ENCODE measurements around the gene GALNTL6. TPM values are rescaled to one million over a fixed set of nuclear protein-coding genes. Genes with fewer than 3 reads are reported as not detected.

GALNTL6 gene
- polyA plus RNA-seq, 1 donor (not counting 4 experiments of a cell fraction or from before 2014, with no cell fraction given), result not detected

DNA sequence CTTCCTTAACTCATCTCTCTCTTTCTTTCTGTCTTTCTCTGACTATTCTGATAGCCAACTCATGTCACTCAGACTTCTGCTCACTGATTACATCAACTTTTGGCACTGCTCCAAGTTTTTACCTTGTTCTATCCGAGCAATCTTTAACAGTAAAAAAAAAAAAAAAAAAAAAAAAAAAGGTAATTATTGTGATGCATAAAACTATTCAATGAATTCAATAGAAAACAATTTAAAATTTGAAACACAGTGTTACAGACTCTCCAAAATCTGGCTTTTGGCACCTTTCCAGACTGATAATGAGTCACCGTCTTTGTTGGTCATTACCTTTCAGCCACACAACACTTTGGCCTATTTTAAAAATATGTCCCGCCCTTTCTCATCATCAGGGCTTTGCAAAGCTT, 229.5 kb downstream of the GALNTL6 start:
- no peak overlapping the region for H2AFZ ChIP-seq (ENCODE audit: control insufficient read depth, low read length)
- H3K27me3 ChIP-seq (ENCODE audit: control insufficient read depth, extremely low read depth, insufficient read depth, low read length), result no peaks in the 10 kb centered on the region
- TF ChIP-seq, protein P1, sequence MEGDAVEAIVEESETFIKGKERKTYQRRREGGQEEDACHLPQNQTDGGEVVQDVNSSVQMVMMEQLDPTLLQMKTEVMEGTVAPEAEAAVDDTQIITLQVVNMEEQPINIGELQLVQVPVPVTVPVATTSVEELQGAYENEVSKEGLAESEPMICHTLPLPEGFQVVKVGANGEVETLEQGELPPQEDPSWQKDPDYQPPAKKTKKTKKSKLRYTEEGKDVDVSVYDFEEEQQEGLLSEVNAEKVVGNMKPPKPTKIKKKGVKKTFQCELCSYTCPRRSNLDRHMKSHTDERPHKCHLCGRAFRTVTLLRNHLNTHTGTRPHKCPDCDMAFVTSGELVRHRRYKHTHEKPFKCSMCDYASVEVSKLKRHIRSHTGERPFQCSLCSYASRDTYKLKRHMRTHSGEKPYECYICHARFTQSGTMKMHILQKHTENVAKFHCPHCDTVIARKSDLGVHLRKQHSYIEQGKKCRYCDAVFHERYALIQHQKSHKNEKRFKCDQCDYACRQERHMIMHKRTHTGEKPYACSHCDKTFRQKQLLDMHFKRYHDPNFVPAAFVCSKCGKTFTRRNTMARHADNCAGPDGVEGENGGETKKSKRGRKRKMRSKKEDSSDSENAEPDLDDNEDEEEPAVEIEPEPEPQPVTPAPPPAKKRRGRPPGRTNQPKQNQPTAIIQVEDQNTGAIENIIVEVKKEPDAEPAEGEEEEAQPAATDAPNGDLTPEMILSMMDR (optimal IDR thresholded peaks at IDR 0.05 in 1 of 3, IDR thresholded peaks at IDR 0.05 in 1 of 3, conservative IDR thresholded peaks at IDR 0.05 in 1 of 3; ENCODE audit: extremely low read depth in 1 of 3, insufficient read depth in 2 of 3, low read length in 3 of 3), result no peak
- TF ChIP-seq EZH2 (IDR thresholded peaks at IDR 0.05; ENCODE audit: low read length), result no peak
- DNase-seq (ENCODE audit: low read depth, low spot score) (no peak), FAIRE-seq (no peak)
- no peaks in the 10 kb centered on the region for H3K36me3 ChIP-seq (ENCODE audit: control insufficient read depth in 2 of 2, extremely low read depth in 1 of 2, insufficient read depth in 2 of 2, low read length in 2 of 2)
- H3K4me2 ChIP-seq (ENCODE audit: control insufficient read depth, extremely low read depth, insufficient read depth, low read depth, low read length), result no peak overlapping the region
- dilution Hi-C loops (cut with MboI; ENCODE audit: extremely low pct_ligation_motif_present, low sequenced_read_pairs), result no loop called here
- H3K4me1 ChIP-seq (ENCODE audit: control insufficient read depth, extremely low read depth, insufficient read depth, low read length), result no peaks in the 10 kb centered on the region
- H3K27ac ChIP-seq (ENCODE audit: control insufficient read depth, insufficient read depth, low read length), result no peak overlapping the region
- H3K9ac ChIP-seq (ENCODE audit: control insufficient read depth, extremely low read depth, insufficient read depth, low read length), result no peak overlapping the region
- no peaks in the 10 kb centered on the region for H3K79me2 ChIP-seq (ENCODE audit: control insufficient read depth, insufficient read depth, low read length)
- no peaks in the 10 kb centered on the region for H4K20me1 ChIP-seq (ENCODE audit: control insufficient read depth, extremely low read depth, insufficient read depth, low read length)
- no peaks in the 10 kb centered on the region for H3K9me3 ChIP-seq (ENCODE audit: control insufficient read depth, low read depth, low read length)
- no peak overlapping the region for H3K4me3 ChIP-seq (ENCODE audit: control insufficient read depth in 2 of 3, extremely low read depth in 1 of 3, insufficient read depth in 2 of 3, low read depth in 1 of 3, low read length in 3 of 3)
- no peaks in the 10 kb centered on the region for H3K9me1 ChIP-seq (ENCODE audit: control insufficient read depth, extremely low read depth, insufficient read depth, low read length)

DNA sequence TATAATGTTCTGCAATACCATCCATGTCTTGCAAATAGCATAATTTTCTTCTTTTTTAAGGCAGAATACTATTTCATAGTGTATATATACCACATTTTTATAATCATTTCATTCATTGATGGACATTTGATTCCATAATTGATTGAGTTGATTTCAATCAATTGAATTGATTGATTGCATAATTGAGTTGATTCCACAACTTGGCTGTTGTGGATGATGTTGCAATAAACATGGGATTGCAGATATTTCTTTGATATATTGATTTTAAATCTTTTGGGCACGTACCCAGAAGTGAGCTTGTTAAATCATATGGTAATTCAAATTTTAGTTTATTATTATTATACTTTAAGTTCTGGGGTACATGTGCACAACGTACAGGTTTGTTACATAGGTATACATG, 232.8 kb downstream of the GALNTL6 start:
- Histone ChIP-seq H3K79me2 (ENCODE audit: control insufficient read depth, insufficient read depth, low read length) (no peaks in the 10 kb centered on the region), H3K4me3 (ENCODE audit: control insufficient read depth in 2 of 3, extremely low read depth in 1 of 3, insufficient read depth in 2 of 3, low read depth in 1 of 3, low read length in 3 of 3) (no peak overlapping the region), H3K27me3 (ENCODE audit: control insufficient read depth, extremely low read depth, insufficient read depth, low read length) (no peaks in the 10 kb centered on the region), H3K9ac (ENCODE audit: control insufficient read depth, extremely low read depth, insufficient read depth, low read length) (no peak overlapping the region), H3K27ac (ENCODE audit: control insufficient read depth, insufficient read depth, low read length) (no peak overlapping the region), H3K36me3 (ENCODE audit: control insufficient read depth in 2 of 2, extremely low read depth in 1 of 2, insufficient read depth in 2 of 2, low read length in 2 of 2) (no peaks in the 10 kb centered on the region), H3K9me3 (ENCODE audit: control insufficient read depth, low read depth, low read length) (no peaks in the 10 kb centered on the region), H4K20me1 (ENCODE audit: control insufficient read depth, extremely low read depth, insufficient read depth, low read length) (no peaks in the 10 kb centered on the region), H2AFZ (ENCODE audit: control insufficient read depth, low read length) (no peak overlapping the region), H3K4me1 (ENCODE audit: control insufficient read depth, extremely low read depth, insufficient read depth, low read length) (no peaks in the 10 kb centered on the region), H3K4me2 (ENCODE audit: control insufficient read depth, extremely low read depth, insufficient read depth, low read depth, low read length) (no peak overlapping the region), H3K9me1 (ENCODE audit: control insufficient read depth, extremely low read depth, insufficient read depth, low read length) (no peaks in the 10 kb centered on the region)
- dilution Hi-C loops (cut with MboI; ENCODE audit: extremely low pct_ligation_motif_present, low sequenced_read_pairs), result no loop called here
- DNase-seq (ENCODE audit: low read depth, low spot score) (no peak), FAIRE-seq (no peak)
- TF ChIP-seq, protein P1 (optimal IDR thresholded peaks at IDR 0.05 in 1 of 3, IDR thresholded peaks at IDR 0.05 in 1 of 3, conservative IDR thresholded peaks at IDR 0.05 in 1 of 3; ENCODE audit: extremely low read depth in 1 of 3, insufficient read depth in 2 of 3, low read length in 3 of 3), result no peak
- no peak for TF ChIP-seq EZH2 (IDR thresholded peaks at IDR 0.05; ENCODE audit: low read length)

All from keratinocyte (primary cell).